Stimulated activated CD4-positive, alpha-beta T cell treated with anti-CD3 and anti-CD28 coated beads, TNF-alpha, amount 100 ng/mL, for 1 hour (primary cell): Measurements from ENCODE around the gene CNTNAP2.
"Not testable (repeated sequence)": the region's sequence is repeated elsewhere in the genome, so short reads cannot be mapped to it uniquely, and the experiment has no call there.

ENCODE experiments used
- DNase-seq, 3 donors: peaks; one replicate each; pipeline ENCODE4 v3.0.0-alpha.2; 2020; ENCODE audit warnings: low read depth in 3 of 3, low spot score in 1 of 3

The CNTNAP2 gene

DNA sequence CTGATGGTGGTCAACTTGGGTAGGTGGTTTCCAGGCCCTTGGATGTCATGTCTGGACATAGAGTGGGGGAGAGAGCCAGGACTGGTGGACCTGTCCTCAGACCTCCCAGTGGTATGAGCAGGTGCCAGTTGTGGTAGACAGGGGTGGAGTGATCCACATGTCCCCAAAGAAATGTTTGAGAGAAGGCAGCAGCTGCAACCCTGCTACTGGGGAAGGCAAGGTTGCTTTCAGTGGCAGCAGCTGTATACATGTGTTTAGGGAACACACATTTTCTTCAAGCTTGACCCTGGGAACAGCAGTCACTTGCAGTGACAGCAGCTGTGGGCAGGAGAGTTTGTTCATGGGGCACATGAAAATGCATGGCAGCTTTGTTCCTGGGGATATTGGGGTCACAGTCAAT is 1591.3 kb downstream of the CNTNAP2 start:
- no peak for DNase-seq

DNA sequence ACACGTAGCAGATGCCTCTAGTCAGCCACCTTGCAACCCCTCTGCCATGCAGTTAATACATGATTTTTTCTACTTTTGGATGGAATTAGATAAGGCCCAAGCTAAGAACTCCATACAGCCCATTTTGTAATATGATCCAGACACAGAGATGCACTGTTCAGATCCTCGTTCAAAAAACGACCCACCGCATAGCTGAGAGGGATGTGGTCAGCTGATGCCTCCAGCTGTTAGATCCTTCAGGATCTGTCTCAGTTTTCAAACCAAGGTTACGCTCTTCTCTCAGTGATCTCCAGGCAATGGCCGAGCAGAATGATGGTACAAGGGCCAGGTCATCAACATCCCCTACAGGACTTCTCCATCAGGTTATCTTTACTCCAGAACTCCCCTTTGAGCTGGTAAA is 1592.3 kb downstream of the CNTNAP2 start:
- DNase-seq, result no peak

DNA sequence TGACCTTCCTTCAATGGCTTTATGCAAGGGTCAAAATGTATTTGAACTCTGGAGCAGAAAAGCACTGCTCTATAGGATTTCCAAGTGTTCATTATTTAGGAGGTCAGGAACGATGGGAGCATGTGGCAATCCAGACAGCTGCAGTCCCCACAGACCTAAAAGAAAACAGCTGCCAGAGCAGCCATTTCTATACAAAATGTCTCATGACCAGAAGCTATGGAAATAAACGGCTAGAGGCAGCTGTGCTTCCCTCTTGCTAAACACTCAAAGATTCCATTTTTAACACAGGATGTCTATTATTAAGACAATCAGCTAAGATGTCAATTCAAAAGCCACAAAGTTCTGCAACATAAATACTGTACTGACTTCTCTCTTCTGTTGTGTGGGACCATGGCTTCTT is 1594.8 kb downstream of the CNTNAP2 start:
- DNase-seq, result no peak

DNA sequence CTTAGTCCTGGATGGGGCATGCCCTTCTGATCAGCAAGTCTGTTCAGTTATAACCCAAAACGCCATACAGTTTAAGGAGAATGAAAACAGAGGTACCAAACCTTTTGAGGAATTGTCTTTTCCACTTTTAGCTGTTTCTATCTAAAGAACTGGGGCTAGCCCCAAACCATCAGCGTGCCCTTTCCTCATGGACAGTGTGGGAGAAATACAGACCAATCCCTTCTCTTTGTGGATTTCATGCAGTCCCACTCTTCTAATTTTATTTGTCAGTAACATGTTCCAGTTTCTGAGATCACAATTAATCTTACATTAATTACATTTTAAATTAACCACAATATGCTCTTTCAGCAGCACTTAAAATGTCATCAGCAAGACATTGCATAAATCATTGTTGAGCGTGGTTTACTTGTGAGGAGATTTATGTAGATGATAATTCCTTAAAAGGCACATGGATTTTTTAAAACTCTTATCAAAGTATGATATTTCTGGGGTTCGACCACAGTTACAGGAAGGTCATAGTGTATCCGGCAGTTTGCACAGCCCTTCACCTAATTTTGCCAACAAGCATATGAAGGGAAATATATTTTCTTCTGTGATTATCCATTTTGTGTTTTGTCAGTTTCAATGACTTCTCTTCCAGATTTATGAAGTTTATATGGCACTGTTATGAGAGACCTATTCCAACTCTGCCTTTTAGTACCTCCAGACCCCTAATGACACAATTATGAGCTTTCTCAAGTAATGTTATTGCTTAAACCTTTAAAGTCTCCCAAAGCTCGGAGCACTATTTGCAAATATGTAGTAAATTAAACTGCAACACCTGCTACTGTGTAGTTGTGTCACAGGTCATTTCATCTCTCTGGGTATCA is 1605.6 kb downstream of the CNTNAP2 start:
- no peak for DNase-seq

DNA sequence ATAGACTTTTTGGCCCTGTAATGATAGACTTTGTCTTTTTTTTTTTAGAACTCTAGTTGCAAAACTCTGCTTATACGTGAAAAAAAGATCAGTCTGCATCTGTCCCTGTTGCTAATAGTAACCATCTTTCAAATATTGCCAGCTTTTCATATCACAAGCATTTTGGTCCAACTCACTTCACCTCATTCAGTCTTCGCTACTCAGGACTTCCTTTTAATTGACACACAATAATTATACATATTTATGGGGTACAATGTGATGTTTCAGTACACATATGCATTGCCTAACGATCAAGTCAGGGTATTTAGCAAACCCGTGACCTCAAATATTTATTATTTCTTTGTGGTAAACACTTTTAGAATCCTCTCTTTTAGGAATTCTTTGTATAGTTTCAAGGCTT is 1606.9 kb downstream of the CNTNAP2 start:
- DNase-seq, result no peak

DNA sequence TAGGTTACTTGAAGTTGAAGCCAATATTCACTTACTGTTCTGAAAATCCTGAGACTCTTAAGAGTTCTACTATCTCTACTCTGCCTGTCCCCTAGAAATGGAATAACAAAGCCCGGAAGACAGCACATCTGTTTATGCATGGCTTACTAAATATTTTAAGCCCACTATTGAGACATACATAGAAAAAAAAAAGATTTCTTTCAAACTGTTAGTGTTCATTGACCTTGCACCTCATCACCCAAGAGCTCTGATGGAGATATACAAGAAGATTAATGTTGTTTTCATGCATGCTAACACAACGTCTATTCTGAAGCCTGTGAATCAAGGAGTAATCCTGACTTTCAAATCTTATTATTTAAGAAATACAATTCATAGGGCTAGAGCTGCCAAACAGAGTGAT is 1614.7 kb downstream of the CNTNAP2 start:
- DNase-seq, result no peak

DNA sequence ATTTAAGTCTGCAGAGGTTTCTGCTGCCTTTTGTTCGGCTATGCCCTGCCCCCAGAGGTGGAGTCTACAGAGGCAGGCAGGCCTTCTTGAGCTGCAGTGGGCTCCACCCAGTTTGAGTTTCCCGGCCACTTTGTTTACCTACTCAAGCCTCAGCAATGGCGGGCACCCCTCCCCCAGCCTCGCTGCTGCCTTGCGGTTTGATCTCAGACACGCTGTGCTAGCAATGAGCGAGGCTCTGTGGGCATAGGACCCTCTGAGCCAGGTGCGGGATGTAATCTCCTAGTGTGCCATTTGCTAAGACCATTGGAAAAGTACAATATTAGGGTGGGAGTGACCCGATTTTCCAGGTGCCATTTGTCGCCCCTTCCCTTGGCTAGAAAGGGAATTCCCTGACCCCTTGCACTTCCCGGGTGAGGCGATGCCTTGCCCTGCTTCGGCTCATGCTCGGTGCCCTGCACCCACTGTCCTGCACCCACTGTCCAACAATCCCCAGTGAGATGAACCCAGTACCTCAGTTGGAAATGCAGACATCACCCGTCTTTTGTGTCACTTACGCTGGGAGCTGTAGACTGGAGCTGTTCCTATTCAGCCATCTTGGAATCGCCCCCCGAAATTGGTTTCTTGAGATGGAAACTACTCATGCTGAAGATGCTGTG is 1621.1 kb downstream of the CNTNAP2 start:
- not testable (repeated sequence) for DNase-seq

DNA sequence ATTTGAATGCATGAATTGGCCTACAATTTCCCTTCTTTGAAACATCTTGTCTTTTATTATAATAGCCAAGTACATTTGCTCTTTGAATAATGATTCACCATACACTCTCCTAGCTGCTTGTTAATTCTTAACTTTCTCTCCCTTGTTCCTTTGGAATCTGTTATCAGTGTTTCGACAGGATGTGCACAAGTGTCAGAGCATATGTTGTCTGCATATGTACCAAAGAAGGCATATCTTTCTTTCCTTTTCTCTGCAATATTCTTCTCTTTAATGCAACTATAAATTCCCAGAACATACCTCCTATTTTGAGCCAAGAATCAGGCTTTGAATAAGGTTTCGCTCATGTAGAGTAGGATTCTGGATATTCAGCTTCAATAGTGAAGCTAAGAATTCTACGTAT is 1625.7 kb downstream of the CNTNAP2 start:
- DNase-seq, result no peak

DNA sequence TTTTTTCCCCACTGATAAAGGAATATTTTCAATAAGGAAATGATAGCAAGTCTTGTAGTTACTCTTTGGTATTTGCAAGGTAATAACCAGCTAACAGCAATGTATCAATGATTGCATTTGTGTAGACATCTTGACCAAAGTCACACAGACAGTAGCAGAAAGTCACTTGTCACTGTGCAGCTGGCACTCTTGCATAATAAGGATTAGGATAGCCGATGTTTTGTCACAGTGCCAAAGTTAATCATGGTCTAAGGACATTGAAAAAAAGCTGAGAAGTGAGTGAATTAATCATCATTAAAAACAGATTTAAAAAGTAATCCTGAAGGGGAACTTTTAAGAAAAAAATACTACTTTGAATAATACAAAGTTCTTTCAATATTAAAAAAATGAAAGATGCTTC is 1639.7 kb downstream of the CNTNAP2 start:
- DNase-seq, result no peak

DNA sequence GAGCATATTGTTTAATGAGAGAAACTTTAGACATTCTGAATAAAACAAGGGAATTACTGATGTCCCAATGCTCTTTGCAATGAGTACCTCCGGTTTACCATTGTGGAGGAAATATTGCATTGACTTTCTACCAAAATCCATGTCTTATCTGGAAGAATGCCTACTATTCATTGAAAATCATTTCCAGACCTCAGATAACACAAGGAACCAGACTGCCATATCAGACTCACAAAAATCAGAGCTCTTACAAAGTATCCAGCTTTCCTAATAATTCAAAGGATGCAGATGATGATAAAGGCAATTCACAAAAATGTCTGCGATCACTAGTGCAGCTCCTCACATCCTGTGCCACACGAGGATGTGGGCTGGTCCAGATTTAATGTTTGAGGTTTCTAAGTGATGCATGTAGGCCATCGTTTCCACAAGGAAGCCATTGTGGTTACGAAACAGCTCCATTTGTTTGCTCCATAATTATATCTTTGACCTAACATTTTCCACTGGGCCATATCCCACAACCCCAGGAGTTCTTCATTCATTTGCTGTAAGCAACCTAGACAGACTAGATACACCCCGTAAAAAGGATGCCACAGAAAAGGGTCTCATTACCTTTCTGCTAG is 1642.8 kb downstream of the CNTNAP2 start:
- DNase-seq, result no peak

DNA sequence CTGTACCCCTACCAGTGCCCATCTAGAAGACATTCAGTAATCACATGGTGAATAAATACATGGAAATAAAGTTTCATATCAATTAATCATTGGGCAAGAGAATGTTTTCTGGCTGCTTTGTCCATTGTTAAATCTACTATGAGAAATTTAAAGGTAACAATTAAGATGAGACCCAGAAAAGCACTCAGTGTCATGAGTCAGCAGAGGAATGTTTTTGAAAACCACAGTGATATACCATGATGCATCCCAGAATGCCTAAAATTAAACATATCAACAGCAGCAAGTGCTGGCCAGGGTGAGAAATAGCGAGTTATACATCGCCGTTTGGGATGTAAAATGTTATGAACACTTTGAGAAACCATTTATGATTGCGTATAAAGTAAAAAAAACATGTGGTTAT is 1648.7 kb downstream of the CNTNAP2 start:
- DNase-seq, result no peak

DNA sequence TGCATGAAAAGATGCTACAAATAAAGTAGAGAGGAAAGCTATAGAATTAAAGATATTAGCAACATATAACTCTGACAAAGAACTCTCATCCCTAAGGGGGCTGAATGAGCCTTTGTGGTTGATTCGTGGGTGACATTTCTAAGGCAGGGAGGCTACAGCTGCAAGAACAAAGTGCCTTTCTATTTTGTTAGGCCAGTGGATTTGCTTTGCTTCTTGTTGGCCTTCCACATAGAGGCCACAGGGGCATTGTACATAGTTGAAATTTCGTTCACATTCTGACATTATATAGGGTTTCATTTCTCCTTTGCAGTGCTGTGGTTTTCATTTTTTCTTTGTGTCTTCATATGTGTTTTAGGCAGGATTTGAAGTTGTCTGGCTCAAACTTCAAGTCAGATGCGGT is 1654.7 kb downstream of the CNTNAP2 start:
- DNase-seq, result no peak

DNA sequence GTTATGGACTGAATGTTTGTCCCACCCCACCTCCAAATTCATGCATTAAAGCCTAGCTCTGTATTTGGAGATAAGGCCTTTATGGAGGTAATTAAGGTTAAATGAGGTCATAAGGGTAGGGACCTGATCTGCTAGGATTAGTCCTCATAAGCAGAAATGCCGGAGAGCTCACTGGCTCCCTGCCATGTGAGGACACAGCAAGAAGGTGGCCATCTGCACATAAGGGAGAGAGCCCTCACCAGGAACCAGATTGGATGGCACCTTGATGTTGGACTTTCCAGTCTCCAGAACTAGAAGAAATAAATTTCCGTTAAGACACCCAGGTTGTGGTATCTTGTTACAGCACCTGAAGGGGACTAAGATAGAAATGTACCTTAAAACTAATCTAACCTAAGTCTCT is 1657.9 kb downstream of the CNTNAP2 start:
- no peak for DNase-seq

DNA sequence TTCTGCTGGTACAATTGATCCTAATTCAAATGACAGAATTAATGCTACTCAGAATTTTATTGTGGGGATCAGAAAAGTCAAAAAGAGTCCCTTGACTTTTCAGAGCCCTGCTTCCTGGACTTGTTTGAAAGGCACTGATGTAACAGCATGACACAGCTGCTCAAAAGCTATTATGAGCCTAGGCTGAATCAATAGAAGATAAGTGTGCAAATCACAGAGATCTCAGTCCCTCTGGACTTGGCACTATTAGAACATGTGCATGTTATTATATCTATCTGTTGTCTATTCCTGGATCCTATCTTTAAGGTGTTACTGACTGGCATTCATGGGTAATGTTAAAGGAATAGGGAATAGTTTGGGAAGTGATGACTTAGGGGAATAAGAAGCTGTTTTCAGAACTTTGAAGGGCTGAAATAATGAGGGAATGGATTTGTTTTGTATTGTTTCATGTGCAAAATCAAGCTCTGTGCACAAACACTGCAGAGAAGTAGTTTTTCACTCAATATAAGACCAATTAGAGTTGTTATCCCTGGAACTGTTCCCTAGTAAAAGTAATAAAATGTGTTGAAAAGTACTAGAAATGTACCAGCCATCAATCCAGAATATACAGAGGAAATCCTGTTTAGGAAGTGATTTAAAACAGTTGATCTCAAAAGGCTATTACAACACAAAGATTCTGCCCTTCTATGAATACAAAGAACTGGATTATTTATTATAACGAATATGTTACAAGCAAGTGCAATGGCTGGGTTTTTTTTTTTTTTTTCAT is 1659.1 kb downstream of the CNTNAP2 start:
- no peak for DNase-seq

DNA sequence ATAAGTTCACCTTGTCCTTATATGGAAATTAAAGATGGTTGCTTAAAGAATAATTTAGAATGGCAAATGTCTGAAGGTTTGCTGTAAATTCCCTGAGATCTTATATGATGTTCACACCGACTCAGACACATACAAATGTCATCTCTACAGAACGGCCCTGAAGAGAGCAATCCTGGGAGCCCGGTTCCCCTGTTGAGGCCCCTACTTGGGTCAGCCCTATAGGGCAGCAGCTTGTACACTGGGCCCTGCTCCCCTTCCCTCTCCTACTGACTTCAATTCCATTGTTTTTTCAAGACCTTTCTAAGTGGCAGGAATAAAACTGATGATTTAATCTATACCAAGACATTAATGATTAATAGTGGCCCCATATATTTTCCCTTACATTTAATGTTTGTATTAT is 1660.7 kb downstream of the CNTNAP2 start:
- no peak for DNase-seq

DNA sequence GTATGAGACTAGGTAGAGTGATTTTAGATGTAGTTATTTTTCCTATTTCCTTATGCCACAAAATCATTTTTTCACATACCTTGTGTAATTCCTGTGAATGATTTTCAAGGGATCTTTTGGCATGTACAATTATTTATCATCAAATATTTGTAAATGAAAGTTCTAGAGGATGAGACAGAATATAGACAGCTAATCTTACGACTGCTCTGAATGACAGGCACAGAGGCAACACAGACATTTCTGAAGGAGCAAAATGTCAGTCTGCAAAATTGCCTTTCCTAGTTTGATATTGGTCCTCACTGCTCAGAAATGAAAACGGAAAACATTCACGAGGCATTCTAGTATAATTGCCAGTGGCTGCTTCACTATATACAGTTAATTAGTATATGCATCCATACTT is 1663.3 kb downstream of the CNTNAP2 start:
- no peak for DNase-seq

DNA sequence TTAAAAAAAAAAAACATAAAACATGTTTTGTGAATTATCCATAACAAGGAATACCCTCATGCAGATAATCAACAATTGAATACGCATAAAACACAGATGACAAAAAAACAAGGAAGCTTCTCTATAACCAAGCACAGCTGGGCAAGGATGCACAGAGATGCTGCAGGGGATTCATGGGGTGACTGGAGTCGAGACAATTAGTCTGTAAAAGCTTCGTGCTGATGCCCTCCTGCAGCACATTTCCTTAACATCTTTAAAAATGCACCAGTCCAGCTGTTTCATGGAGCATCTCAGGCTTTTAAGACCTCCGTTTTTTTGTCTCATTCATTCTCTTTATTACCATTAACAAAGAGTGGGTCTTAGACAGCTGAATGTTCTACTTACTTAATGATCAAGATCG is 1680.0 kb downstream of the CNTNAP2 start:
- no peak for DNase-seq

DNA sequence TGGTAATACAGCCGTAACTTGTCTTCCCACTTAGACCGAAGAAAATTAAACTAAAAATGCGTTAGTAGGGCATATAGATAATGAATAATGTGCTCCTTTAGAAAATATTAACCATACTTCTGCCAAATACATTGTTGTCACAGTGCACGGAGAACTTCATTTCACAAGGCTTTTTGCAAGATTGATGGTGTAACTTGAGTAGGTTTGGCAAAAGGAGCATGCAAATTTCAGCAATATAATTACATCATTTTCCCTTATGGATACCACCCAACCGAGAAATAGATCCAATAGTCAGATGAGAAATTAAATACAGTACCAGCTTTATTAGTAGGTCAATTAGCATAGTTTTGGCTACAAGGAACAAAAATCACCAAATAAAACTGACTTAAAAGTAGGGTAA is 1681.4 kb downstream of the CNTNAP2 start:
- no peak for DNase-seq

DNA sequence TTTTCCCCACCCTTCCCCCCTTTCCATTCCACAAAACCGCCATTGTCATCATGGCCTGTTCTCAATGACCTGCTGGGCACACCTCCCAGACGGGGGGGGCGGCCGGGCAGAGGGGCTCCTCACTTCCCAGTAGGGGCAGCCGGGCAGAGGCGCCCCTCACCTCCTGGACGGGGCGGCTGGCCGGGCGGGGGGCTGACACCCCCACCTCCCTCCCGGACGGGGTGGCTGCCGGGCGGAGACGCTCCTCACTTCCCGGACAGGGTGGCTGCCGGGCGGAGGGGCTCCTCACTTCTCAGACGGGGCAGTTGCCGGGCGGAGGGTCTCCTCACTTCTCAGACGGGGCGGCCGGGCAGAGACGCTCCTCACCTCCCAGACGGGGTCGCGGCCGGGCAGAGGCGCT is 1685.2 kb downstream of the CNTNAP2 start:
- DNase-seq, result not testable (repeated sequence)

DNA sequence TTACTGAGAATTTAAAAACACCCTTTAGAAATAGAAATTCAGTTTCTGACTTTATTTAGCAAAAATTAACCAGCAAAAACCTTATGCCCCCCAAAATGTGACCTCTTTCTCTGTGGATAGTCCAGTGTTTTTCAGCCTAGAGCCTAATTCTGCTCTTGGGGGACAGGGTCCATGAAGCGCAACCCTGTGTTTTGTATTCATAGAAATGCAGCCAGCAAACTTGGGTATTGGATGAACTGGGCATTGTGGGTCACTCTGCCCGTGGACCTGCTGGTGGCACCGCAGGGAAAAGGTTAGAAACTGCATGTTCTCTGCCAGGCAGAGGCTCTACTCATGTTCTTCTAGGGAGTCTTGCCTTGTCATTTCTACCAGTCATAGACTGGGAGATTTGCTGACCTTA is 1686.5 kb downstream of the CNTNAP2 start:
- DNase-seq, result no peak

DNA sequence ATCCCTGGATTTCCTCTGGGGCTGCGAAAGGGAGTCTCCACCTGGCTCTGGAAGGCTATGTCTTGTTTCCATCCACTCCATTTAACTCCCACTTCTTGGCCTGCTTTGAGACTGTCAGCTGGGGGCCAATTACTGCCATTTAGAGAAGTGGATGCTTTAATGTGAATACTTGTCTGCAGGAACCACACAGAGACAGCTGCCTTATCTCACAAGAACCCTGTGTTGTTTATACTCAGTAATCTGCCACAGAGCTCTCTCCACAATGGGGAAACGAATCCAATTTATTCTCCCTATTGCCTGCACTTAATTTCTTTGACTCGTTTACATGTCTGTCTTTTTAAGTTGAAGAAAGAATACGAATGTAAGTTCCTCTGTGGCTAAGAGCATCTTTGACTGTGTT is 1687.0 kb downstream of the CNTNAP2 start:
- no peak for DNase-seq

DNA sequence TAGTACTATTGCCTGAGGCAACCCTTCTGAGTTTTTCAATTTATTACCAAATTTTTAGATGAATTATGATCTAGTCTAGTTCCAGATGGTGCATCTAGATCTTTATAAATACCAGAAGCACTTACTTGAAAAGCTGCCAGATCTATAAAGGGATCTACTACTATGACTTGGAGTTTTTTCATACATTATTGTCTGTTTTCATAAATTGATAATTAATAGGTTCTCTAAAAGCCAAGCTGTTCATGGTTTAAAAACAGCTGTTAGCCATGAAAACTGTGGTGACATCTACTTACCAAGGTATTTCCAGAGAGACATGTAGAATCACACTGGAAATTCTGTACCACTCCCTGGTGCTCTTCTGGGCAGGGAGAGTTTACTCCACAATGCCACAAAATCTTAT is 1687.4 kb downstream of the CNTNAP2 start:
- DNase-seq, result no peak
